Thoracic aorta (tissue), 2 donors: ENCODE data around the gene NEDD4L. TPM values are rescaled to one million over a fixed set of nuclear protein-coding genes. Genes with fewer than 3 reads are reported as not detected.
"Not testable (repeated sequence)": the region's sequence is repeated elsewhere in the genome, so short reads cannot be mapped to it uniquely, and the experiment has no call there.

Experiments
- ATAC-seq: fragments of 150-250 bp; one replicate; pipeline ENCODE4 v1.8.0; 2017; ENCODE audit warnings: low read depth; ENCODE audit not compliant: insufficient number of reproducible peaks, low FRiP score
- DNase-seq: peaks from one replicate; pipeline ENCODE4 v3.0.0-alpha.2; 2020; ENCODE audit warnings: low spot score
- H3K27ac ChIP-seq, 2 donors: fragments of 200-600 bp; sonication (generic); 1 replicate in 1 of 2; 2 replicates in 1 of 2; pipeline ENCODE4 v1.5.1; 2016; ENCODE audit warnings: mild to moderate bottlenecking in 2 of 2, moderate library complexity in 2 of 2
- H3K27me3 ChIP-seq: fragments of 200-600 bp; sonication (generic); replicated peaks from 2 replicates; pipeline ENCODE4 v1.6.0; 2016; ENCODE audit warnings: mild to moderate bottlenecking; ENCODE audit not compliant: insufficient read depth
- H3K36me3 ChIP-seq: fragments of 200-600 bp; sonication (generic); one replicate; pipeline ENCODE4 v1.5.1; 2016
- H3K4me1 ChIP-seq, 2 donors: fragments of 200-600 bp; sonication (generic); 1 replicate in 1 of 2; 2 replicates in 1 of 2; pipeline versions ENCODE4 v1.5.1 to v1.6.0; 2016; ENCODE audit warnings: low read depth in 2 of 2, mild to moderate bottlenecking in 1 of 2; ENCODE audit not compliant: control insufficient read depth in 1 of 2
- H3K4me3 ChIP-seq: fragments of 200-600 bp; sonication (generic); 2 replicates; pipeline ENCODE4 v1.5.1; 2016; ENCODE audit warnings: mild to moderate bottlenecking
- H3K9me3 ChIP-seq: fragments of 200-600 bp; sonication (generic); 2 replicates; pipeline ENCODE4 v1.5.1; 2016
- total RNA-seq, 2 donors: library from RNA; depleted of rRNA; stranded (reverse); fragments of >200 nt; gene quantifications; one replicate each; pipeline versions ENCODE4 v1.1.0 to v1.2.3, GENCODE V29; 2016
- TF ChIP-seq, protein P1 (sequence below): fragments of 200-600 bp; sonication (generic); IDR thresholded peaks from one replicate; pipeline ENCODE4 v1.5.1; 2019; ENCODE audit warnings: antibody characterized with exemption

The NEDD4L gene
- total RNA-seq, 2 donors from 2014 or later: 13.9 to 22.9 TPM

DNA sequence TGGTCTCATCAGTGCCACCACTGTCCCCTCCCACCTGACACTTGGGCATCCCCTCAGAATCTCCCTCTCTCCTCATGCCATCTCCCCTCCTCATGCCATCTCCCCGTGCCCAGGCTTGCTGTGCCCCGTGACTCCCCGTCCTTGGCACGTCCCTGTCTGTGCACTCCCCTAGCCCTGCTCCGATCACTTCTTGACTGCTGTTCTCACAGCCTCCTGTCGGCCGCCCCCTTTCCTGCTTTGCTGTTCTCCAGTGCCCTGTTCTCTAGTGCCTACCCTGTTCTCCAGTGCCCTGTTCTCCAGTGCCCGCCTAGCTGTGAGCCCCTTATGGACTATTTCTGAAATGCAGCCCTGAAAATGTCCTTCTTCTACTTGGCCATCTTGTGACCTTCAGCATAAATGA, 331.0 kb downstream of the NEDD4L start:
- ATAC-seq (no peak), DNase-seq (no peak)
- Histone ChIP-seq H3K4me3 (no peak overlapping the region), H3K36me3 (no peaks in the 10 kb centered on the region), H3K27ac (no peak overlapping the region), H3K27me3 (no peaks in the 10 kb centered on the region), H3K9me3 (no peaks in the 10 kb centered on the region), H3K4me1 (no peaks in the 10 kb centered on the region)
- TF ChIP-seq, protein P1, sequence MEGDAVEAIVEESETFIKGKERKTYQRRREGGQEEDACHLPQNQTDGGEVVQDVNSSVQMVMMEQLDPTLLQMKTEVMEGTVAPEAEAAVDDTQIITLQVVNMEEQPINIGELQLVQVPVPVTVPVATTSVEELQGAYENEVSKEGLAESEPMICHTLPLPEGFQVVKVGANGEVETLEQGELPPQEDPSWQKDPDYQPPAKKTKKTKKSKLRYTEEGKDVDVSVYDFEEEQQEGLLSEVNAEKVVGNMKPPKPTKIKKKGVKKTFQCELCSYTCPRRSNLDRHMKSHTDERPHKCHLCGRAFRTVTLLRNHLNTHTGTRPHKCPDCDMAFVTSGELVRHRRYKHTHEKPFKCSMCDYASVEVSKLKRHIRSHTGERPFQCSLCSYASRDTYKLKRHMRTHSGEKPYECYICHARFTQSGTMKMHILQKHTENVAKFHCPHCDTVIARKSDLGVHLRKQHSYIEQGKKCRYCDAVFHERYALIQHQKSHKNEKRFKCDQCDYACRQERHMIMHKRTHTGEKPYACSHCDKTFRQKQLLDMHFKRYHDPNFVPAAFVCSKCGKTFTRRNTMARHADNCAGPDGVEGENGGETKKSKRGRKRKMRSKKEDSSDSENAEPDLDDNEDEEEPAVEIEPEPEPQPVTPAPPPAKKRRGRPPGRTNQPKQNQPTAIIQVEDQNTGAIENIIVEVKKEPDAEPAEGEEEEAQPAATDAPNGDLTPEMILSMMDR: no peak

DNA sequence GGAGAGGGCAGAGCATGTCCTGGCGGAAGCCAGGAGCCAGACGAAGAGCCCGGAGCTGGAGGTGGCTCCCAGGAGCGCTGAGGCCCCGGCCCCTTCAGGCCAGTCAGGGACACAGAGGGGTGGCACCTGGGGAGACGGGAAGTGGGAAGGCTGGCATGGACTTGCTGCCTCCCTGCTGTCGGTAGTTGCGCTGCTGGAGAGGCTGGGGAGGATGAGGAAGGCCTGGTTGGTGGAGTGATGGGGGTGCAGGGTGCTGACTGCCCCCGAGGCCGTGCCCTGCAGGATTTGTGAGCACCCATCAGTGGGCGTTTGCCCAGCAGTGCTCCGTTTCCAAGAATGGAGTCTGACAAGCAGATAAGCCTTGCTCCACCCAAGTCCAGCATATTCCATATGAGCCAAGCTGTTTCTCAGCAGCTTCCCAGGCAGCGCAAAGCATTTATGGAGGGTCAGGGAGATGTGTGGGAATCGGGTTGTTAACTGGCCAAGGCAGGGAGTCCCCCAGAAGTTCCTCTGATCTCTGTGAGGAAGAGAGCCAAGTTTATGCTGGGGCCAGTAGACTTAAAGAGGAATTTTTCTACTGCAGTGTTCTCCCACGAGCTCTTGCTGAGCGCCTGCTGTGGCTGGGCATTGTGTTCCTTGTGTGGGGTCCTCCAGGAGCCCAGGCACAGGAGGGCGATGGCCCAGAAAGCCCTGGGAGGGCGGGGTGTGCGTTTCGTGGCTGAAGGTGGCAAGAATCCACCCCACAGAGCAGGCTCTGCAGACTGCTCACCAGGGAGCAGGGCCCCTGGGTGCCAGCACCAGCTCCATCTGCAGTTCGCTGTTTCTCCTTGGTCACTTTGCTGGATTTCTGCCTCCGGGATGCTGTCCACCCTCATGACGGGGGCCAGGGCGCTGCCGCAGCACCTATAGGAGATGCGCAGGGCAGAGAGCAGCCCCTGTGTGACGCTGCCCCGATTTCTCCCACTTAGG, 334.7 kb downstream of the NEDD4L start:
- no peak for ATAC-seq
- Histone ChIP-seq H3K9me3 (no peaks in the 10 kb centered on the region), H3K4me3 (no peak overlapping the region), H3K4me1 (no peaks in the 10 kb centered on the region), H3K27me3 (no peaks in the 10 kb centered on the region), H3K27ac (no peak overlapping the region), H3K36me3 (no peaks in the 10 kb centered on the region)
- no peak for DNase-seq
- TF ChIP-seq, protein P1: no peak

DNA sequence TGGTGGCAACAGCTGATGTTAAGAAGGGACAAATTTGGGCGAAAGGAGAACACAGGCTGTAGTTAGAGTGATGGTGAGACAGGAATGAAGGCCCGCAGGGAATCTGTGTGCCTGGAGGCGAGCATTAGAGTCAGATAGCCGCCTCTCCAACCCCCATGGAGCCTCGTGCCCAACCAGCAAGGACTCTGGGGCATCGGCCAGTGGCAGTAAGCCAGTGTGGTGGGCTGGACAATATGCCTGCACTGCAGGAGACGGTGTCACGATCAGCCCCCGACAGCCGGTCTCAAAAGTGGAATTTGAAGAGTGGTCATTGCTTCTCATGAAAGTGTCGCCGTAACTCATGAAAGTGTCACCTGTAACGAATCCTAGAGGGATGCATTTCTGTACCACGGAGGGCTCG, 335.4 kb downstream of the NEDD4L start:
- Histone ChIP-seq H3K27me3 (no peaks in the 10 kb centered on the region), H3K4me1 (no peaks in the 10 kb centered on the region), H3K9me3 (no peaks in the 10 kb centered on the region), H3K4me3 (no peak overlapping the region), H3K27ac (no peak overlapping the region), H3K36me3 (no peaks in the 10 kb centered on the region)
- DNase-seq: no peak
- TF ChIP-seq, protein P1: no peak
- no peak for ATAC-seq

DNA sequence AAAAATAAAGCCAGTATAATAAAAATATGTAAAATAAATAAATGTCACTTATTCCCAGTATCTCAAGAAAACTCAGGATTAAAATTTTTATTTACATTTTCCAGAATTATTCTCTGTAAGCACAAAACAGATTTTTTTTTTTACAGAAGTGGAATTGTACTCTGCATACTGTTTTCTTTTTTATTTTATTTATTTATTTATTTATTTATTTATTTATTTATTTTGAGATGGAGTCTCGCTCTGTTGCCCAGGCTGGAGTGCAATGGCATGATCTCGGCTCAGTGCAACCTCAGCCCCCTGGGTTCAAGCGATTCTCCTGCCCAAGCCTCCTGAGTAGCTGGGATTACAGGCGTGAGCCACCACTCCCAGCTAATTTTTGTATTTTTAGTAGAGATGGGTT, 336.1 kb downstream of the NEDD4L start:
- H3K36me3 ChIP-seq, DNase-seq, ATAC-seq, H3K27me3 ChIP-seq, H3K27ac ChIP-seq, H3K4me3 ChIP-seq, H3K4me1 ChIP-seq, H3K9me3 ChIP-seq: not testable (repeated sequence)

DNA sequence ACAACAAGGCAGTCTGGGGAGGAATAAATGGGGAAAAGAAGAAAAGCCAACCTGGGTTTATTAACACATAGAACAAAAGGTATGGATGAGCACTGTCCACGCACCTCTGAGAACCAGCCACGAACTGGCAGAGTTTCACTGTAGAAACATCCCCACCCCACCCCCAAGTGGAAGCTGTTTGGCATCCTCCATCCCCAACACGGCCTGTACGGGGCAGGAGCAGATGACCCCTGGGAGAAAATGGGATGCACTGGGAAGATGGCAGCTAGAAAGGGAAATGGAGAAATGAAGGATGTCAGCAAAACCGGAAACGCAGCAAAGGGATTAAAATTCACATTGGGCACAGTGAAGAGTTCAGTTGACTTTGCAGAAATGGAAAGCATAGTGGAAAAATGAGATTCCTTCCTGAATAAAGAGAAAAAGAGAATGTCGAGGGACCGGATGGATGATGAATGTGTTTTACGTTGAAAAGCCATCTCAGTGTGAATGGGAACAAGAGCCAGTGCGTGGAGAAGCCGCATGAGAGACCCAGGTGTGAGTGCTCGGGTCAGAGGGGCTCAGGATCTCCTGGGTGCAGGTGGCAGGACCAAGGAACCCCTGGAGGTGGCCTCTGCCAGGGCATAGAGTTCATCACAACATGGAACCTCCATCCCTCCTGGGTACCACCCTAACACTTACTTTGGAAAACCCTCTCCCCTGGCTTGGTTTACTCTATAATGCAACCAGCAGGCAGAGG, 337.8 kb downstream of the NEDD4L start:
- no peaks in the 10 kb centered on the region for H3K36me3 ChIP-seq
- H3K9me3 ChIP-seq: no peaks in the 10 kb centered on the region
- DNase-seq: no peak
- no peak overlapping the region for H3K27ac ChIP-seq
- ATAC-seq: no peak
- TF ChIP-seq, protein P1: no peak
- H3K27me3 ChIP-seq: no peaks in the 10 kb centered on the region
- no peak overlapping the region for H3K4me3 ChIP-seq
- H3K4me1 ChIP-seq: no peaks in the 10 kb centered on the region
